Occipital lobe (tissue), 2 donors: ENCODE measurements around the gene ASB3. TPM values are rescaled to one million over a fixed set of nuclear protein-coding genes. Genes with fewer than 3 reads are reported as not detected.
"Not testable (repeated sequence)": the region's sequence is repeated elsewhere in the genome, so short reads cannot be mapped to it uniquely, and the experiment has no call there.

Source experiments
- DNase-seq: peaks from one replicate; lab custom pipeline; 2025; lab: John Stamatoyannopoulos, UW
- total RNA-seq: library from RNA; depleted of rRNA; stranded (reverse); fragments of >200 nt; gene quantifications from one replicate; pipeline ENCODE4 v1.2.3, GENCODE V29; 2014

ASB3 gene
- total RNA-seq, 1 donor from 2014 or later: 130 TPM

GRCh38 chr2:53787614-53788289 is 999 bp upstream of the ASB3 start:
- no peak for DNase-seq

GRCh38 chr2:53786352-53786704 is 425 bp downstream of the ASB3 start:
- DNase-seq: no peak

GRCh38 chr2:53785366-53785765 is 1.4 kb downstream of the ASB3 start:
- DNase-seq: no peak

- DNase-seq: no peak
Measured at GRCh38 chr2:53784436-53784835, 2.3 kb downstream of the ASB3 start.

- no peak for DNase-seq
Measured at GRCh38 chr2:53782676-53783075, 4.1 kb downstream of the ASB3 start.

GRCh38 chr2:53780056-53780455 is 6.7 kb downstream of the ASB3 start:
- no peak for DNase-seq

- DNase-seq: no peak
Measured at GRCh38 chr2:53778536-53779162, 8.1 kb downstream of the ASB3 start.

GRCh38 chr2:53777134-53777533 is 9.6 kb downstream of the ASB3 start:
- DNase-seq: no peak

- no peak for DNase-seq
Measured at GRCh38 chr2:53770264-53770663, 16.5 kb downstream of the ASB3 start.

GRCh38 chr2:53769318-53769945 is 17.3 kb downstream of the ASB3 start:
- DNase-seq: no peak

GRCh38 chr2:53768242-53768542 is 18.6 kb downstream of the ASB3 start:
- no peak for DNase-seq

GRCh38 chr2:53767405-53768241 is 19.1 kb downstream of the ASB3 start, which contains the start of gene CHAC2:
Gene CHAC2, plus strand, starts transcription at chr2:53767804. Its CDS starts 83 bp downstream, at chr2:53767887.
- peak; percentile 65 for DNase-seq

GRCh38 chr2:53765767-53766166 is 21.0 kb downstream of the ASB3 start:
- no peak for DNase-seq

GRCh38 chr2:53757206-53757605 is 29.5 kb downstream of the ASB3 start:
- not testable (repeated sequence) for DNase-seq

GRCh38 chr2:53756644-53757043 is 30.1 kb downstream of the ASB3 start:
- no peak for DNase-seq

- no peak for DNase-seq
Measured at GRCh38 chr2:53755121-53755520, 31.6 kb downstream of the ASB3 start.

GRCh38 chr2:53753041-53753440 is 33.7 kb downstream of the ASB3 start:
- DNase-seq: no peak

- no peak for DNase-seq
Measured at GRCh38 chr2:53752385-53752784, 34.4 kb downstream of the ASB3 start.

GRCh38 chr2:53751728-53752127 is 35.0 kb downstream of the ASB3 start:
- no peak for DNase-seq

- no peak for DNase-seq
Measured at GRCh38 chr2:53750041-53750768, 36.5 kb downstream of the ASB3 start.

GRCh38 chr2:53744395-53745065 is 42.2 kb downstream of the ASB3 start:
- DNase-seq: no peak
